Kasumi-1 (cell line): ENCODE results near the gene COPS2.
"Not testable (repeated sequence)": the region's sequence is repeated elsewhere in the genome, so short reads cannot be mapped to it uniquely, and the experiment has no call there.

Source experiments
- DNase-seq, 2 experiments: peaks; one replicate each; lab custom pipeline; 2025; lab: John Stamatoyannopoulos, UW

Gene COPS2

DNA sequence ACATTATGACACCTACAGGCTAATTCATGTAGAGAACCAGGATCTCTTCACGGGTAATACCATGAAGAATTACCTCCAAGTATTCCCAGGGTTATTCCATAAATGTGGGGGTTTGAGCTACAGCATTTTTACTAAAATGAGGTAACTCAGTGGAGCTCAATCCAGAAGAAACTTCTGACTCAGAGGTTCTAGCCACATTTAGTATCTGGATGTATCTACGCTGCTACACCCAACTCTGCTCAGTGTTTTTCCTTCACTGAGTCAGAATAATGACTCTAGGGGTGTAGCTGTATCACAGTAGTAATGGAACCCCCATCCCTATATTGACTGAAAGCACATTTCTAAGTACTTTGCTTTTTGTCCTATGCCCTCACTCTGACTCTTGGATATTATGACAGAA, 52.4 kb downstream of the COPS2 start:
- DNase-seq = no peak

DNA sequence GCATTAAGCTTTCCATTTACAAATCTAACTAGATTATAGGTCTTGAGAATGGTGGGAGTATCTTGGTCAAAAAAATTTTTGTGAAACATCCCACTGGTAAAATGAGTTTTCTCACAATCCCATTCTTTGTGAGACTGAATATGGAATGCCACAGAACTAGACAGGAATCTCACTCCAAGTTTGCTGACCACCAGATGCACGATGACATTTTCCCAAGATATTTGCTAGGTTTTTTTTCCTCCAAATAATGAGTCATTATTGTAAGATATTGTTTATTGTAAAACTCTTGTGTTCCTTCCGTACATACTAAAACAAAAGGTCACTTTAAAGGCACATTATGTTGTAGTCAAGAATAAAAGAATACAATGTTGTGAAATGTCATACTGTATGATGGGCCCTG, 53.9 kb downstream of the COPS2 start:
- DNase-seq = no peak

DNA sequence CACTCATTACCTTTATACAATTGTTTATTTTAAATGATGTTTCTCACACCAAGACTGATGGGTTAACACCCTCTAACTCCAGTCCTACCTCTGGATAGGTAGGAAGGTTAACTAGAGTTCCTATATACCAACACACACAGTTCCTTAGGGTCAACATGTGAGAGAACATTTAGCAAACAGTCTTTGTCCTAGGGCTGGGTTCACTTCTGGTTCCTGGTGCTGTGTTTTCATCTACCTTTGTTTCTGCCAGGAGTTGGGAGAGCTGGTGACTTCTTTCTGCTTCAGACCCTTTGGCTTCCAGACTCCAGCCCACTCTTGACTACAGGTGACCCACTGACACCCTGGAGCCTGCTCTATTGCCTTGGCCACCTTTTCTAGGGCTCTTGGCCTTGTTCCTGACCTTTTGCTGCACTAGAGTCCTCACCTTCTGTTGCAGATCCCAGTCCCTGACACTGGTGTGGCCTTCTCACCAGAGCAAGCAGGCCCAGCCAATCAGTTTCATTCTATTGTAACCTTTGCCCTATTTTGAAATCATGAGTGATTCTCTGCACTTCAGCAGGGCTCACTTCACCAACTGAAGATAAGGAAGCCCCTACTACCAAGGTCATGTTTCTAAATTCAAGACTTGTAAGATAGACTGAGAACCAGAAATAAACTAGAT, 59.2 kb downstream of the COPS2 start:
- no peak for DNase-seq

DNA sequence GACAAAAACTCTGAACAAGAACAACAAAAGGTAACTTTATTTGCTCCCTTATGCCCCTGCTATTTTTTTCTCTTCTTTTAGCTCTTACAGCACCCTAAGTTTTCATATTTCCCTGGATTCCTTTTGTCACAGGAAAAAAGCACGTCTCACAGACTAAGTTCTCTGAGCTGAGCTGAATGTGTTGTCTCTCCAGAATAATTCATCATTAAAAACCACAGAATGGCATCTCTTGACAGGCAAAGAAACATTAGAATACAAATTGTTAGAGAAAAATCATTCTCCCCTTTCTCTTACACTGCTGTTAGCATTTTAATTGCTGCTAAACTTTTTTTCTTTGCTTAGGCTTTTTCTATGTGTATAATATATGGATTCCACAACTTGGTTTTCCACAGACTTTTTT, 60.5 kb downstream of the COPS2 start:
- DNase-seq = no peak

DNA sequence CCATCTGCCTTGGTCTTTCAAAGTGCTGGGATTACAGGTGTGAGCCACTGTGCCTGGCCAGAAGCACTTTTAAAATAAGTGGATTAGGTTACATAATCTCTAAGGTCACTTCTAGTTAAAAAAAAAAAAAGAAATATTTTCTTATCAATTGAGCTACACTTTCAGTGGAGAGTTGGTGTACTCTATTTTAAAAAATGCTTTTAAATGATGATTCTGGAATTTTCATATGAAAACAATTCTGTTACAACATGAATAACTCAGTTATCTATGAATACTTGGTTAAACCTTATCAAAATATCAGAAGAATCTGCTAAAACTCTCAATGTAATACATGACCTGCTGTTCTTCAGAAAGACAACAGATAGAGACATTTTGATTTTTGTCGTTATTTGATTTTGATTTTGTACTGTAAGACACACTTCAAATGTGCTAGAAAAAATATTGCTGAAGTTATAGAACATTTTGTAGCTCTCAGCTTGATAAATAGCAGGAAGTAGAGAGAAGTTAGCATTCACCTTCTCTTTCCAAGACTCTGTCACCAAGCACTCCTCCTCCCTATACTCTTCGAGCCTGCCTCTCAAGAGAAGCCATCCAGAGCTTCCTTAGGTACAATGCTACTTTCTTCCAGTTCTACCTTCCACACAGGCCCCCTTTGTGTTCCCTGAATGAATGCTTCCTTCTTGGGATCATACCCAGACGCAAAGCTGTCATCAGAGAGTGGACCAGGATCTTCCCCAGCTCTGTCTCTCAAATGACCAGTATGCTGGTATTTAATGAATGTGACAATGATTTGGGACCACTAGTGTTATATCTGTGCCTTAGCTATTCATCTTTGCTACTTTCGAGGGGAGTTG, 61.9 kb downstream of the COPS2 start:
- DNase-seq = no peak

DNA sequence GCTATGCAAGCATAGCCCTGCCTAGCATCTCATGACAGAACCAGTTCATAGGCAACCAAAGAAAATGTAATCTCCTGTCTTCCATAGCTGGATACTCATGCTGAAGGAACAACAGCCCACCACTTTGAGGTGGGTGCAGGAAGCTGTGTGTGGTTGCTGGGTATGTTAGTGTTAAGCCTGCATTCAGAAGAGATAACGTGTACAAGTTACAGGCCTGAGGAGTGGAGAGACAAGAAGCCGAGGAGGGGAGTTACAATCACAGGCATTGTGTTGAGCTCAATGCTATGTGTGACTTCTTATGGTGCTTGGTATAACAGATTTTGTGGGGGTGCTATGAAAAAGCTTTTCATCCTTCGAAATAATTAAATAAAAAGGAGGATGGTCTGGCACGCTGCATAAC, 66.4 kb downstream of the COPS2 start:
- DNase-seq = no peak

DNA sequence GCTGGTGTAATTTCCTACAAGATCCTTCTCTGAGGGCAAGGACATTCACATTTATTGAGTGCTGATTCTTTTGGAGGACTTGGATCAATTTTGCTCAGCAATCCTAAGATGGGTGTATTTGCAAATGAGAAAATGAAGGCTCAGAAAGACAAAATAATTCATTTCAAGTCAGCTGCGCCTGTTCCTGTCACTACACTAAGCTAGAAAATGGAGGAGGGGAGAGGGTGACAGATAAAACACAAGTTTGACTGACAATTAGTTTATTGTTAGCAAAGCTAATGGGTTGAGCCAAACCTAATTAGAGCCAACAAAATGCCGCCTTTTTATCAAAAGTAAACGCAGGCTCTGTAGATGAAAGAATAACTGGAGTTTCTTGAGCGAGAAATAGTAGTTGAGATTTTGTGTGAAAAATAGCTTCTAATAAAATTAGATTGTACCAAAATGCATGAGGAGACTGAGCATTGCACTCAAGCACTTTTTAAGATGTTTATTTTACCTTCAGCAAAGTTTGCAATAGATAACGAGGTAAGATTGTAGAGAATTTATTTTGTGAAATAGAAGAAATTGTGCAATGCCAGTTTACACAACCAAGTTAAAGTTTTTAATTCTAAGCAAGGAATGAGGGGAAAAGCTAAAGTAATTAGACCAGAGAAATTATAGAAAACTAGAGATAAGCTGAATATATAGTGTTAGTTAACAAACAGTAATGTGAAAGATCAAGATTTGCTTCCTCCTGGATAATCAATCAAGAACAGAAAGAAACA, 69.5 kb downstream of the COPS2 start:
- DNase-seq = no peak

DNA sequence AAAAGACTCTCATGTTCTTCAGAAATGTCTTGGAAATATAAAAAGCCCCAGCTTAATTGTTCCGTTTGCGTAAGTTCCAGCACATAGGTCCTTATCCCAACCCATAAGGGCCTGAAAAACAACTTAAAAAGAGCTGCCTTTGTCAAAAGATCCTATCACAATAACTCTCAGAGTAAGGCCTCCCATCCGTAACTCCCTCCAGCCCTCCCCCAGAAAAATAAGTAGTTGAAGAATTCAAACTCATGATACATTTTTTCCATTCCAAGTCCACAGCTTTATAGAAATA, 71.2 kb downstream of the COPS2 start:
- DNase-seq = no peak

DNA sequence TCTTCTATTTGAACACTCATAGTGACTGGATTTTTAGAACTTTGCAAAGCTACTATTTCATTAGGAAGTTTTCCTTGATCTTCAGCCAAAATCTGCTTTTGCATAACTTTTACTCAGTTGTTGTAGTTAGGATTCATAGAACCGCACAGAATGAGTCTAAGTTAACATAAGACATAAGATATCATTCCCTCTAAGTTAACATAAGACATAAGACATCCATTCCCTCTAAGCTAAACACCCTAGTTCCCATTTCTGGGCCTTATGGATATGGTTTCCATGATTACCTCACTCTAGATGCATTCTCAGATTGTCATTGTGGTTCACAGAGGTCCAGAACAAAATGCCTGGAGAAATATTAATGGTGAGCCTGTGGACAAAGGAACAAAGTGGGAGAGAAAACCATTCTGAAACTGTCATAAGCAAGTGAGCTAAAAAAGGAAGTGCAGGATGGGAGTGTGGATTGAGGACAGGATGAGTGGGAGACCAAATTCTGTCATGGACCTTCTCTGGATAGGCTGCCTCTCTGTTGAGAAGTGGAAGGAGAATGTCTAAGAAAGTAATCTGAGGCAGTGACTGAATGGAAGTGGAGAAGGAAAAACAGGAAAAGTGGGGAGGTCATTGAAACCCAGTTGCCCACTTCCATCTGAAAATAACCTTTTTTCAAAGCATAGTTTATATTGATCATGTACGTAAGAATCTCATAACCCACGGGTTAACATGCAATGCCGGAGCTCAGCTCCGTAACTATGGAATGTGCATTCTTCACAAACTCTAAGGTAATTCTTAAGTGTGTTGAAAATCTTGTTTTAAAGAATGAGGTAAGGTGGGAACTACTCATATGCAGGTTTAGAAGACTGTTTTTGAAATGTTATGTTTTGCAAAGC, 71.8 kb downstream of the COPS2 start:
- DNase-seq = peak in 1 of 2 experiments; percentile 5

DNA sequence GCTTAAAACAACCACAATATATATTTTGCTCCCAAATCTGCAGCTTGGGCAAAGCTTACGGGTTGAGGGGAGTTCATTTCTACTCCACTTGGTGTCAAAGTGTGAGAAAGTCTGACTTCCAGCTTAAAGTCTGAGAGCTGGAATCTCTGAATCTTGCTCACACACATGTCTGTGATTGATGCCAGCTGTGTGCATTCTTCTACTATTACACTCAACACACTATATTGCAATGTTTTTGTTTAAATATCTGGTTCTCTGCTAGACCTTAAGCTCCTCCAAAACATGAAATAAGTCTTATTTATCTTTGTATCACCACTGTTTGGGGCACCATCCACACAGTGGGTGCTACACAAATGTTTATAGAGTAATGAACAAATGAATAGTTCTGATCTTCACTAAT, 72.4 kb downstream of the COPS2 start:
- DNase-seq = no peak

DNA sequence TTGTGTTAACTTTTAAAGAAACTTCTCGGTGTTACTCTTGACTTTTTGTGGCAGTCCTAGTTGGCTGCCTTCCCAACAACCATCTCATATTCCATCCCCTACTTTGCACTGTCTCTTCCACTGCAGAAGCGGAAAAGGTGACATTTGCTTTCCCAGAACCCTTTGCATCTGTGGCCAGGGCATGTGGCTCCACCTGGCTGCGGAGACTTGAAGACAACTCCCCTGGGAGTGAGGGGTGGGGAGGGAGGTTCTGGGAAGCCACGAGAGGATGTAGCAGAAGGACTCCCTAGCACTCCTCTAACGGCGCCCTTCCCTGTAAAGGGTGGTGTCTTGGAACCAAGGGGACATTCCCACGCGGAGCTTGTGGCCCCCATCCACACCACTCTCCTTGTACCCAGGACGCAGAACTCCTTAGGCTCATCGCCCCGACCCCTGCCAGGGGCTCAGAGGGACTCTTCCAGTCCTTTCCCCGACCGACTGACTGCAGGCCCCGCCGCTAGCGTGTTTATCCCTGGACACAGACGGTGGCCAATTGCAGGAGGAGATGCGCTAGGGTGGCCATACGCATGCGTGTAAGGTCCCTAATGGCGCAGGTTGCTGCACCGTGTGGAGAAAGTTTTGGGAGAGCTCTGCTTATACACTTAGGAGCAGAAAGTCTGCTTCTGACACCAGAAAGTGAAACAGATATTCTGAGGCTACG, 75.9 kb downstream of the COPS2 start:
- no peak for DNase-seq

DNA sequence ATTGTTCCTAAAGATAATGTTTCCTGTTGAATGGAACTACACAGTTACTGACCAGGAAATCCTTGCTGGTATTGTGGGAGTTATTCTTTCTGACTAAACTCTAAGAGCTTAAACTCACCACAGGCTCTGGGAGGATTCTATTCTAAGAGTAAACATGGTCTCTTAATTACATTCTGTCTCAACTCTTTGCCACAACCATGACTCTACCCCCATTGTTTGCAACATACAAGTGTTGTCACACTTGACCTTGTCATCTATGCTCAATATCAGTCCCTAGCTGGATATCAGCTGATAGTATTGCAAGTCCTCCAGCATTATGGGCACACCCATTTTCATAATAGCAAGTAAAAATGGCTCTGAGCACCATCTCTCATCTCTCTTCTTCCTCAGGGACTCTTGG, 79.5 kb downstream of the COPS2 start:
- no peak for DNase-seq

DNA sequence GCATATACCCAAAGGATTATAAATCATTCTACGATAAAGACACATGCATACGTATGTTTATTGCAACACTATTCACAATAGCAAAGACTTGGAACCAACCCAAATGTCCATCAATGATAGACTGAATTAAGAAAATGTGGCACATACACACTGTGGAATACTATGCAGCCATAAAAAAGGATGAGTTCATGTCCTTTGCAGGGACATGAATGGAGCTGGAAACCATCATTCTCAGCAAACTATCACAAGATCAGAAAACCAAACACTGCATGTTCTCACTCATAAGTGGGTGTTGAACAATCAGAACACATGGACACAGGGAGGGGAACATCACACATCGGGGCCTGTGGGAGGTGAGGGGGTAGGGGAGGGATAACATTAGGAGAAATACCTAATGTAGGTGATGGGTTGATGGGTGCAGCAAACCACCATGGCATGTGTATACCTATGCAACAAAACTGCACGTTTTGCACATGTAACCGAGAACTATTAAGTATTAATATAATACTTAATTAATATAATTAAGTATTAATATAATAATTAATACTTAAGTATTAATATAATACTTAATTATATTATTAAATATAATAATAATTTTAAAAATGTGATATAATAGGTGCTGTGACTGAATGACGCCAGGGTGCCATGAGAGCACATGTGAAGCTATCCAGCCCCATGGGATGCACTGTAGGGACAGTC, 80.7 kb downstream of the COPS2 start:
- not testable (repeated sequence) for DNase-seq
